NT2/D1 (cell line): Measurements from ENCODE around the gene FBXO33.

Experiments
- YY1 ChIP-seq: IDR thresholded peaks from 2 replicates; pipeline ENCODE4 v1.6.1; 2011; ENCODE audit not compliant: insufficient read length, insufficient read depth
- ZNF274 ChIP-seq: IDR thresholded peaks from 2 replicates; pipeline ENCODE4 v1.6.1; 2011; ENCODE audit warnings: mild to moderate bottlenecking, low read depth, low read length

DNA sequence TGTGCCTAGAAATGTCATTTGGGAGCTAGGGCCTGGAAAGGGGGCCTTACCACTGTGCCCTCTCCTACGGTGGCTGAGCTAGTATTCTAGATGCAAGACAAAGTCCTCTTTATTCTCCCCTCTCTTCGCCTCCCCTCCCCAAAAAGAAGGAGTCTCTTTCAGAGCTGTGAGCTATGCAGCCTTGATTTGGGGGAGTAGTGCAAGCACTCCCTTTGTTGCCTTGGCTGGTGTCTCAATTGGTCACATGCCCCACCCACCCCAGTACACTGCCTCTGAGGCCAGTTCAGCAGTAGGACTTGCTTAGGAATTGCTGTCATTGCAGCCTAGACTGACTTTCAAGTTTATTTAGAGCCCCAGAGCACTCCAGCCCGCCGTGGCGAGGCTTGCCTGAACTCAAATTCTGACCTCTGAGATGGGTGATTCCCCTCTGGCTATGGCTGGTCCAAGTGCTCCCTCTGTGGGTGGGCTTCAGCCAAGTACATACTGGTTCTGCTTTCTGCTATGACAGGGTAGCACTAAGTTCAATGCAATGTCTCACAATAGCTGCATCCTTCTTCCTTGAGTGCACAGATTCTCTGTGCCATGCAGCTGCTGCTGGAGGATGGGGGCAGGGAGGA, 37.0 kb upstream of the FBXO33 start:
- TF ChIP-seq YY1 = no peak
- no peak for TF ChIP-seq ZNF274
